Left hindlimb (tissue), 1 donor: ENCODE measurements around the gene OXLD1.
A peak's percentile ranks its signal among the peaks of the same experiment; 100 is the strongest.

Experiments
- DNase-seq: peaks from one replicate; pipeline ENCODE4 v3.0.0-alpha.2; 2018

OXLD1 gene

GRCh38 chr17:81666342-81667191, at the start of gene OXLD1, which contains the start of gene CCDC137:
TSS of gene OXLD1 (minus strand) at chr17:81666605. CDS start at chr17:81666577, 28 bp downstream.
TSS of gene CCDC137 (plus strand) at chr17:81666737. CDS start at chr17:81666767, 30 bp downstream.
- DNase-seq, result peak; percentile 96

DNA sequence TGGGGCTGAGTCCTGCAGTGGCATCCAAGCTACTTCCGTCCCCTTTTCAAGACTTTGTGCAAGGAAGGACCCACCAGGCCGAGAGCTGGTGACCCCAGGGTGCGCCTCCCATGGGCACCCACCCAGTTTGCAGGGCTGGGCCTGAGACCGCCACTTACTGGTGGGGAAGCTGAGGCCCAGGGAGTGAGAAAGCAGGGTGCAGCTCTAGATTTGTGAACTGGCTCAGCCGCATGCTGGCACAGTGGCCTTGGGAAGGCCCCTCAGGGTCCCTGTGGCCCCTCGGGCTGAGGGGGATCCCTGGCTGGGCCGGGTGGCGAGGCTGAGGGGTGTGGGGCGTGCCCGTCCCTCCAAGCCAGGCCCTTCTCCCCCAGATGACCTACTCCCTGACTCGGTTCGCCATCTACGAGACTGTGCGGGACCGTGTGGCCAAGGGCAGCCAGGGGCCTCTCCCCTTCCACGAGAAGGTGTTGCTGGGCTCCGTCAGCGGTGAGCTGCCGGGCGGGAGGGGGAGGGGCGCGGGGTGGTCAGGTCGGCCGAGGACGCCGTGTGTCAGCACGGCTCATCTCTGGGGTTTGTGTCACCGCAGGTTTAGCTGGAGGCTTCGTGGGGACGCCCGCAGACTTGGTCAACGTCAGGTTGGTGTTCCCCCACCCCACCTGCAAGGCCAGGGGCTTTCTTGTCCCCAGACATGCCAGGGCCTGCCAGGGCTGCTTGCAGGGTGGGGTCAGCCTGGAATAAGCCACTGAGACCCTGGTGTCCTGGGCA, 48.9 kb upstream of the OXLD1 start:
- no peak for DNase-seq

DNA sequence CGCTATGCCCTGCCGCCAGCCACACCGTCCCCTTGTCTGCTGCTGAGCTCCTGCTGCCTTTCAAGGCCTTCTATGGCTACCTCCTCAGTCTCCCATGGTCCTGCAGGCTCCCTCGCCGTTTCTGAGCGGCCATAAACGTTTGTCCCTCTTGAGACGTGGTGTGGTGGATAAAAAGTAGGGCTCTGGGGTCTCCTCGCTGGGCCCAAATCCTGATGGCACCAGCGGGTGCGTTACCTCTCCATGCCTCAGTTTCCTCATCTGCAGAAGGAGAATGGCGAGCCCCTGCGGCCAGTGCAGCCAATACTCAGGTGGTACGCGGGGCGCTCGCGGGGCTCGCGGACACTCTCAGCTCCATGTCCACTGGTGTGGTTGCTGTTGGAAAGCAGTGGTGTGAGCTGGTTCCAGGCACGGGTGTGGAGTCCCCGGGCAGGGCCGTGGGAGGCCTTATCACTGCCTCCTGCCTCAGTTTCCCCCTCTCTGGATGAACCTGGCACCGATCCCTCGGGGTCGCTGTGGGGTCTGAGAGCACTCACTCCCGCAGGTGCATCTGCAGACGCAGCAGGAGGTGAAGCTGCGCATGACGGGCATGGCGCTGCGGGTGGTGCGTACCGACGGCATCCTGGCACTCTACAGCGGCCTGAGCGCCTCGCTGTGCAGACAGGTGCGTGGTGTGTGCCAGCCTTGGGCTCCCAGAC, 48.2 kb upstream of the OXLD1 start:
- DNase-seq, result no peak

DNA sequence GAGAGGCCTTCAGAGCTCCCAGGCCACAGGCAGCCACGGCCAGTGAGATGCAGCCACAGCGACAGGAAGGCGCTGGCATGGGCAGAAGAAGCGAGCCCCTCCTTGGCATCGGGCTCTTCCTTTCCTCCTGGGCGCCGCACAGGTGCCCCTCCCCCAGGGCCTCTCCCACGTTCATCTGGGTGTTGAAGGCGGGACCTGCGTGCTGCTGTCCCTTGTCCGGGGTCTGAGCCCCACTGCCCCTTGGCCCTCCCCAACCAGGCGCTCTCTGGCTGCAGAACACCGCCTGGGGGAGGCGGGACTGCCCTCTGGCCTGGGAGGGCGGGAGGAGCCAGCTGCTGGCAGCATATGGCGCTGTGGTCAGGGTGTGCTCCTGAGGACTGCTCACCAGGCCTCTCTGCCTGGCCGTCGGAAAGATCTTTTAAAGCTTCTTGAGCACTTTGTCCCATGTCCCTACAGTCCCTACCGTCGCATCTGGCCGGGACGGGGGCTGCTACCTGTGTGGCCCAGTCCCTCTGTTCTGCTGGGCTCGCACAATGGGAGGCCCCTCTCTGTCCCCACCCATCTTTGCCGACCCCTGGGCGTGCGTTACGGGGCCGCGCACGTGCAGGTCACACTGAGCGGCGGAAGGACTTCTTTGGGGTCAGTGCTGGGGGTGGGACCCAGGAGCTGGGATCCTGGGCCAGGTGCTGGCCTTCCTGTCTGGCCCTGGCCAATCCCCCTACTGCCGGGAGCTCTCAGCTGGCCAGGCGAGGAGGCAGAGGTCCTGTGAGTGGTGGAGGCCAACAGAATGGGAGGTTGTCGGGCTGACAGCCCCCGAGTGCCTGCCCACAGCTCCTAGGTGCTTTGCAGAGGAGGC, 47.4 kb upstream of the OXLD1 start:
- no peak for DNase-seq

GRCh38 chr17:81713004-81713555, 46.7 kb upstream of the OXLD1 start:
- DNase-seq, result no peak

GRCh38 chr17:81712468-81713003, 46.1 kb upstream of the OXLD1 start:
- no peak for DNase-seq

GRCh38 chr17:81711814-81712467, 45.5 kb upstream of the OXLD1 start, which contains the start of gene SLC25A10:
TSS of gene SLC25A10 (plus strand) at chr17:81712284. CDS start at chr17:81712427, 143 bp downstream.
- peak; percentile 76 for DNase-seq

DNA sequence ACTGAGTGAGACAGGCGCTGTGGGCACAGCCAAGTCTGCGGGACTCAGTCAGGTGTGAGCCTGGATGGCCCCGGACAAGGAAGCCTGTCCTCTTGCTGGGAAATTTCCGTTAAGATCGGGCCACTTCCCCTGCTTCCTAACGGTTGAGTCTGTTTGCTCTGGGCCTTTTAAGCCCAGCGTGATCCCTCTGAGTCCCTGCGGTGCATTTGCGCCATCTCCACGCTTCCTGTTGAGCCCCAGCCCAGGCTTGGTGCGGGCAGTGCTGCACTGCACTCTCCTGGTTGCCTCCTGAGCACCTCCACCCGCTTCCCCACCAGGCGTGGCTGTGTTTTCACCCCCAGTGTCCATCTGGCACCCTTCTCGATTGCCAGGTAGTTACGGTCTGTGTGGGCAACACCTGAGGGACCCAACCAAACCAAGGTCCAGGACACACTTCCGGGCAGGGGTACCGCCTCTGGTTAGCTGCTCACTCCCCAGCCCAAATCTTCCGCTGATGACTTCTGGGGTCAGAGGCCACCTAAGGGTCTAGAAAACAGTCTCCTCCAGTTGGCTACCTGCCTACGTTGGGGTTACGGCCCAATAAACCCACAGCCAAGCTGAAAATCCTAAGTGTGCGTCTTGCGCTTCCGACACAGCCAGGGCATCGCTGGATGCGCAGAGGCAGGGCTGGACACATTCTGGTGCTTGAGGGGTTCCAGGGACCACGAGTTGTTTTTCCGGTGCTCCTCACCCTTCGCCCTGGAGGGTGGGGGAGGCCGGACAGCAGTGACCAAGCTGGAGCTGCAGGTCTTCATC, 44.3 kb upstream of the OXLD1 start:
- DNase-seq, result no peak

DNA sequence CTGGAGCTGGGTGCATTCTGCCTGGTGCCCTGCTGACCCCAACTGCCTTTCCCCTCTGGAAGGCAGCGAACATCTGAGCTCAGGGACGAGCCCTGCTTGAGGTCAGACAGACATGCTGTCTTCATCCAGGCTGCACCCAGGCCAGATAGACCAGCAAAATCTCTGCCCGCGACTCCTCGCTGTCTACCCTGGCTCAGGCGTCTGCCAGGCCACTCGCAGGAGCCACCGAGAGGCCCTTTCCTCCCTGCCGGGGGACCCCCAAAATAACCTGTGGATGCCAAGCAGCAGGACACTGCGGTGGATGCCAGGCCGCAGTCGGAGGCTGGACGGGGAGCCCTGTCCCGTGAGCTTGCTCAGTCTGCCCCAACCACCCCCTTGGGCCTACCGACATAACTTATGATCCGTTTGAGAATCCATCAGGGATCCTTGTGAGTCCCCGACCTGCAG, 42.4 kb upstream of the OXLD1 start:
- no peak for DNase-seq

DNA sequence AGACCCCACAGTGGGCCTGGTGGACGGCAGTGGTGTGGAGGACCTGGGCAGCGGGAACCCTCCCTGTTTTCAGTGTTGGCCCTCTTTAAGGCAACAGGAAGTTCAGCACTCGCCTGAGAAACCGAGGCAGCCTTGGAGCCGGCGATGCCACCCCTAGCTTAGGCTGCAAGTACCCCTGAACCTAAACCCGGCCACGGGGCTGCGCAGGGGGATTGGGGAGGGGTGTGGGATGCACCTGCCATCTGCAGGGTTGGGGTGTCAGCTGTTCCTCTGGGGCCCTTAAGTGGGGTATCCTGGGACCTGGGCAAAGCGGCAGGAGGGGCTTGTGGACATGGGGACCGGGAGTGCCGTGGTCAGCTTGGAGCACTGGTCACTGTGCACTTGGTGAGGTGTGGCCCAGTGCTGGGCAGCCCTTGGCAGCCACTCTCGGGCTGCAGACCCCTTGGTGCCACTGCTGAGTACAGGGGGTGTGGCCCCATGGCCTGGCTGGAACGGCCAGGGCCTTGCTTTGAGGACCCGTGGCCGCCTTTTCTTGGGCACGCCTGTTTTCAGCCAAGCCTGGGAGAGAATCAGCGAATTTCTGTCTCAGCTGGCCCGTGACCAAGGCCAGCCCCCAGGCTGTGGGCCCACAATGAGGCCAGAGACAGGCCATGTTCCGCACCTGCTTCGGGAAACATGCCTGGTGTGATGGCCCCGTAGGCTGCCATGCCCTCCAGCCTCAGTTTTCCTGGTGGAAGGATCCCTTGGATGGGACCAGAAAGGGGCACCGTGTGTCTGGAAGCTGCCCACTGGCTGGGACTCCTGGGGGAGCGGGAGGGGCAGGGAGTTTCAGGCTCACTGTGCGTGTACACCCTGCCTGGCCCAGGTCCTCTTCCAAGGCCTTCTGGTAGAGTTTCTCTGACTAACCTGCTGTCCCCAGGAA, 41.6 kb upstream of the OXLD1 start:
- no peak for DNase-seq

DNA sequence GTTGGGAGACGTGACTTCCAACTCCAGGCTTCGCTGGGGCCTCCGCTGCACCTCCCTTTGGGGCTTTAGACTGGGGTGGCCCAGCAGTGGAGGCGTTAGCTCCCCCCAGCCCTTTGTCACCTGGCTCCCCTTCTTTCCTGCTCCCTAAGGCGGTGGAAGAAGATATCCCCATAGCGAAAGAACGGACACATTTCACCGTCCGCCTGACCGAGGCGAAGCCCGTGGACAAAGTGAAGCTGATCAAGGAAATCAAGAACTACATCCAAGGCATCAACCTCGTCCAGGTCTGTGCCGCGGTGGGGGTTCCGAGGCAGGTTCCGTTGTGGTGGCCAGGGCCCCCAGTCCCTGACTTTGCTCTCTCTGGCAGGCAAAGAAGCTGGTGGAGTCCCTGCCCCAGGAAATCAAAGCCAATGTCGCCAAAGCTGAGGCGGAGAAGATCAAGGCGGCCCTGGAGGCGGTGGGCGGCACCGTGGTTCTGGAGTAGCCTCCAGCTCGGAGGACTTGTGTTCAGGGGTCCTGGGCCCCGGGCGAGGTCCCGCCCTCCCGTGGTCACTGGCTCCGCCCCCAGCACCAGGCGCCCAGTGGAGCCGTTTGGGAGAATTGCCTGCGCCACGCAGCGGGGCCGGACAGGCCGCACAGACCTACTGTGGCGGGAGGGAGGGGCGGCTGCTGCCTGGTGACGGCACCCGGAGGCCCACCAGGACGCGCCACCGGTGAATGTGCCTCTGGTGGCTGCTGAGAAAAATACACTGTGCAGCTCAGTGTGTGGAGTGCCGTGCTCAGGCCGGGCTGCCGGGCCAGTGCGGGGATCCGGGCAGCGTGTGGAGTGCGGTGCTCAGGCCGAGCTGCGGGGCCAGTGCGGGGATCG, 40.6 kb upstream of the OXLD1 start:
- DNase-seq, result no peak

DNA sequence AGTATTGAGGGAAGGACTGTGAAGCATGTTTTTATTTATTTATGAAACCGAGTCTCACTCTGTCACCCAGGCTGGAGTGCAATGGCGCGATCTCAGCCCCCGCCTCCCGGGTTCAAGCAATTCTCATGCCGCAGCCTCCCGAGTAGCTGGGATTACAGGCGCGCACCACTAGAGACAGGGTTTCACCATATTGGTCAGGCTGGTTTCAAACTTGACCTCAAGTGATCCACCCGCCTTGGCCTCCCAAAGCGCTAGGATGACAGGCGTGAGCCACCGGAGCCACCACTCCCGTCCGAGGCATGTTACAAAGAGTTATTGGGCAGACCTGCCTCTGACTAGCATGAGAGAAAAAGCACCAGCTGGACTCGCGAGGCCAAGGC, 39.8 kb upstream of the OXLD1 start:
- no peak for DNase-seq

- no peak for DNase-seq
These were observed 39.3 kb upstream of the OXLD1 start for GRCh38 chr17:81705518-81706231.

DNA sequence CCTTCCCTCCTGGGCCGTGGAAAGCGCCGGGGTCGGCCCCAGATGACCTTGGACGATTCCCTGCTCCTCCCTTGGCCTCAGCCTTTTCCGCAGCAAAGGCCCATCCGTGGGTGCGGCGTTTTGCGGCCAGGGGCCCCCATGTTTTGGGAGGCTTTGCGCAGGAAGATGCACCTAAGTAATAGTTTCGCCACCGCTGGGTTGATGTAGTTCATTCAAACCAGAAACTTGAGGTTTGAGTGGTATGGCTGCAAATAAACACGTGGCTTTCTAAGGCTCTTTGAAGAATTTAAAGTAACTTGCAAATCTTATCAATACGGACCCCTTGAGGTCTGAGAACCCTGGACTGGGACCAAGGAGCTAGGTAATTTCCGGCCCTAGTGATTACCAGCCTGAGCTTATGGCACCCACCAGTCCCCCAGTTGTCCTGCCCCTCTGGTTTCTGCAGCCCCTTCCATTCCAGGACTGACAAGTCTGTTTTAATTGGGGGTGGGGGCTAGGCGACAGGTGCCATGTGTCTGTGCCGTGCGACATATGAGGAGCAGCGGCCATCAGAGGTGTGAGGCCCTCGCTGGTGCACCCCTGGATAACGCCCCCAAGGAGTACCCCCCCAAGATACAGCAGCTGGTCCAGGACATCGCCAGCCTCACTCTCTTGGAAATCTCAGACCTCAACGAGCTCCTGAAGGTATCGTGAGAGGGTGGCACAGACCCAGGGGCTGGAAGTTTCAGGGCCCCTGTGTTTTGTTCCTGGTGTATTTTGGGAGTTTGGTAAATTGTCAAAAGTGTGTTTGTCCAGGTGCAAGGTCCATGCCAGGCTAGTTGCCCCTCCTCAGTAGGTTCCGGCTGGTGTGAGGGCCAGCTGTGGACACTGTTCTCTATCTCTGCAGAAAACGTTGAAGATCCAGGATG, 37.6 kb upstream of the OXLD1 start:
- DNase-seq, result no peak

DNA sequence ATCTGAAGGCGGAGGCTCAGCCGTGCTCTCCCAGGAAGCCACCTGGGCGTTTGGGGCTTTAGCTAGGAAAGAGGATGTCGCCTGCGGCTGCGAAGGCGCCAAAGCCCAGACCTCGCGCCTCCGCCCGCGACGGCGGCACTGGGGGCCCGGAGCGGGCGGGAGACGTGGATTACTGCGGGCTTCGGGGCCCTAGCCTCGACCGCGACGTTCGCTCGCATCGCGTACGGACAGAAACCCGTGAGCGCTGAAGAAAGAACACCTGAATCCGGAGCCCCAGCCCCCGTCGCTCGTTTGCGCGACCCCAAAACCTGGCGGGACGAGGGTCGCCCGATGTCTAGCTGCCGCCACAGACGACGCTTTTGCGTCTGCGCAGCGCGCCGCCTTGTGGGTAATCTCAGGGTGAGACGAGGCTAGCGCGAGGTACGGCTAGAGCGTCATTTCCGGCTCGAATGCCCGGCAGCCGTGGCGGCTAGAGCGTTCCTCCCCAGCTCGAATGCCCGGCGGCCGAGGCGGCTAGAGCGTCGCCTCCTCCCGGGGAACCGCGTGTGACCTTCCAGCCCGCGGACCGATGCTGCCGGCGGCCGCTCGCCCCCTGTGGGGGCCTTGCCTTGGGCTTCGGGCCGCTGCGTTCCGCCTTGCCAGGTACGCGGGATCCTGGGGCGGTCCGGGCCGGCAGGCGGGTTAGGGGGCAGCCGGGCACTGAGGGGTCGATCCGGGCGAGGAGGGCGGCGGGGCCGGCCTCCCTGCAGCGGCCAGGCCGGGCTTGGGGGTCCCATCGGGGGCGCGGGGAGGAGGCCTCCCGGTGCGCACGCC, 36.7 kb upstream of the OXLD1 start, which contains the start of gene MRPL12:
Gene MRPL12 (plus strand): TSS at position 434 of the 813 bp plus-strand sequence. CDS start 135 bp downstream, at position 569.
- DNase-seq, result peak; percentile 93
